AG04449 (cell line): ENCODE measurements around the gene RAB21.

Experiments
- CTCF ChIA-PET: fragments of 350-600 bp; formaldehyde crosslinking; extraction: SDS; loops from one replicate; lab custom pipeline; 2021; ENCODE audit warnings: antibody characterized with exemption; lab: Yijun Ruan, JAX
- POLR2A ChIA-PET: fragments of 400-600, 350-600 bp; formaldehyde crosslinking; extraction: SDS; loops from one replicate; lab custom pipeline; 2020; ENCODE audit warnings: antibody characterized with exemption, inconsistent platforms; lab: Yijun Ruan, JAX
- DNase-seq: peaks from one replicate; pipeline ENCODE4 v3.0.0-alpha.2; 2010; ENCODE audit warnings: low read depth, low spot score
- H3K4me3 ChIP-seq: 2 replicates; pipeline ENCODE4 v1.5.1; 2011; ENCODE audit warnings: low read depth, mild to moderate bottlenecking, control low read depth, low read length
- CTCF ChIP-seq: IDR thresholded peaks from one replicate; pipeline ENCODE4 v1.5.1; 2011; ENCODE audit warnings: mild to moderate bottlenecking, moderate library complexity, low read length, control low read depth, inconsistent platforms; ENCODE audit not compliant: insufficient read depth; ENCODE audit errors: missing control alignments

RAB21 gene

GRCh38 chr12:71719647-71720370 is 34.9 kb upstream of the RAB21 start:
- no peak for TF ChIP-seq CTCF
- POLR2A ChIA-PET: no interaction called here
- no peak overlapping the region for H3K4me3 ChIP-seq
- CTCF ChIA-PET: no interaction called here
- DNase-seq: no peak

GRCh38 chr12:71721783-71722505 is 32.7 kb upstream of the RAB21 start:
- no peak for DNase-seq
- TF ChIP-seq CTCF: no peak
- ChIA-PET CTCF (interaction anchor here (0.6 to 1.6 kb wide), 2 partner anchors 26 to 47 kb away, joined by 3 to 4 read pairs; no protein-coding TSS in a partner anchor), POLR2A (interaction anchor here (0.7 kb wide), 1 partner anchor 341 kb away, joined by 4 read pairs; no protein-coding TSS in a partner anchor)
- no peak overlapping the region for H3K4me3 ChIP-seq

- ChIA-PET POLR2A (no interaction called here), CTCF (interaction anchor here (1.6 kb wide), 1 partner anchor 16 kb away, joined by 3 read pairs; no protein-coding TSS in a partner anchor)
- no peak overlapping the region for H3K4me3 ChIP-seq
- no peak for TF ChIP-seq CTCF
- DNase-seq: no peak
These were observed 29.7 kb upstream of the RAB21 start for GRCh38 chr12:71725011-71725410.

- no peak overlapping the region for H3K4me3 ChIP-seq
- DNase-seq: no peak
- TF ChIP-seq CTCF: no peak
- CTCF ChIA-PET: interaction anchor here (0.9 kb wide), 1 partner anchor 20 kb away, joined by 5 read pairs; no protein-coding TSS in a partner anchor
- POLR2A ChIA-PET: no interaction called here
These were observed 28.1 kb upstream of the RAB21 start for GRCh38 chr12:71726548-71726947.

- TF ChIP-seq CTCF: no peak
- POLR2A ChIA-PET: no interaction called here
- CTCF ChIA-PET: no interaction called here
These were observed 26.7 kb upstream of the RAB21 start for GRCh38 chr12:71727958-71728357.

GRCh38 chr12:71730936-71731335 is 23.7 kb upstream of the RAB21 start:
- no peak overlapping the region for H3K4me3 ChIP-seq
- DNase-seq: no peak
- ChIA-PET CTCF (interaction anchor here (1.5 to 2.1 kb wide), 2 partner anchors 16 to 97 kb away, joined by 4 to 12 read pairs; no protein-coding TSS in a partner anchor), POLR2A (no interaction called here)
- TF ChIP-seq CTCF: no peak

More at GRCh38 chr12:71727958-71728357, 26.7 kb upstream of the RAB21 start:
- H3K4me3 ChIP-seq: no peak overlapping the region
- no peak for DNase-seq
